Activated T-helper 2 cell treated with anti-CD3 and anti-CD28 coated beads, Interferon-gamma antibody, Interleukin-2, Interleukin-4, amounts not matched to agents 10 μg/mL and 5 μg/mL and 100 μg/mL, durations not matched to agents 14 hours and 24 hours and 36 hours (primary cell): ENCODE measurements around the gene TCTN2. TPM values are rescaled to one million over a fixed set of nuclear protein-coding genes. Genes with fewer than 3 reads are reported as not detected.

Experiments used
- DNase-seq: peaks from one replicate; pipeline ENCODE4 v3.0.0; 2021; ENCODE audit warnings: low spot score
- H3K27ac Mint-ChIP-seq: one replicate; pipeline ENCODE4 v1.8.0; 2021; ENCODE audit warnings: mixed read lengths
- H3K27me3 Mint-ChIP-seq: one replicate; pipeline ENCODE4 v1.8.0; 2021; ENCODE audit warnings: low read depth, mixed read lengths
- H3K36me3 Mint-ChIP-seq: one replicate; pipeline ENCODE4 v1.8.0; 2021; ENCODE audit warnings: low read depth, mixed read lengths
- H3K4me1 Mint-ChIP-seq: one replicate; pipeline ENCODE4 v1.8.0; 2021; ENCODE audit warnings: low read depth, mixed read lengths
- H3K4me3 Mint-ChIP-seq: one replicate; pipeline ENCODE4 v1.8.0; 2021; ENCODE audit warnings: low read depth, mild to moderate bottlenecking, moderate library complexity, mixed read lengths
- H3K9me3 Mint-ChIP-seq: one replicate; pipeline ENCODE4 v1.8.0; 2021; ENCODE audit warnings: mixed read lengths
- intact Hi-C: fragments of 100-400 bp; cut with micrococcal nuclease; formaldehyde crosslinking; loops from one replicate; pipeline ENCODE4 v1.15.1; 2023
- total RNA-seq: library from RNA; stranded (reverse); gene quantifications from 2 replicates; pipeline ENCODE4 v1.2.3, GENCODE V29; 2022

TCTN2 gene
- total RNA-seq, 1 donor from 2014 or later: 3.3 TPM

DNA sequence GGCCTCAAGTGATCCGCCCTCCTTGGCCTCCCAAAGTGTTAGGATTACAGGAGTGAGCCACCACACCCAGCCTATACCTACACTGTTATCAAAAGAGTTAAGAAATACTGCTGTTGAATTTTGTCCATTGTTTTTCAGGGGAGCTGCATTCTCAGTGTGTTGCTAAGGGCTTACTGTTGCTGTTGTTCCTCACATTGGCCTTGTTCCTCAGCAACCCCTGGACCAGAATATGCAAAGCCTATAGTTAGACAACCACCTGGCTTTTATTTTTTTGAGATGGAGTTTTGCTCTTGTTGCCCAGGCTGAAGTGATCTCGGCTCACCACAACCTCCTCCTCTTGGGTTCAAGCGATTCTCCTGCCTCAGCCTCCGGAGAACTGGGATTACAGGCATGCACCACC lies 36.6 kb downstream of the TCTN2 start:
- intact Hi-C loops: no loop called here
- no peaks in the 10 kb centered on the region for H3K9me3 Mint-ChIP-seq

DNA sequence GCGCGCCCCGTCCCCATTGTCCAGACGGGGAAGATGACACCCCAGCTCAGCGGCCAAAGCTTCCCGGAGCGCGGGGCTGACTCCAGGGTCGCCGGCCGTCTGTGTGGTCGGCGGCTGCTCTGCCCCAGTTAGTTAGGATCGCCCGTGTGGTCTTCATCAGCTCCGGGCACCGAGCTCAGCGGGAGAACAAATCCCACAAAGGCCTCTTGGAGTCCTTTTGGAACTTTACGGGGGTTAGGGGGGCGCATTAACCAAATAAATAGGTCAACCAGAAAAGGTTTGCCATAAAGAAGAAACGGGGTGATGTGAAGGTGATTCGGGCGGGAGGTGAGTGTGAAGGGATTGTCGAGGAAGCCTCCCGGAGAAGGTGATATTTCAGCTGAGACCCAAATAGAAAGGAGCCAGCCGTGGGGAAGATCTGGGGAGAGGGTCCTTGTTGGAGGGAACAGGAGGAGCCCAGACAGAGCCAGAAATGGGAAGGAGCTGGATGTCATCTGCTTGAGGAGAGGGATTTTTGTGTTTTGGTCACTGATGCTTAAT lies 41.9 kb downstream of the TCTN2 start:
- Mint-ChIP-seq H3K4me3 (peak overlapping the region; percentile 89), H3K9me3 (no peaks in the 10 kb centered on the region), H3K27ac (peak overlapping the region; percentile 88), H3K27me3 (no peaks in the 10 kb centered on the region), H3K4me1 (peaks cover 34% of the 10 kb centered on the region), H3K36me3 (peaks cover 35% of the 10 kb centered on the region)
- no peak for DNase-seq
- intact Hi-C loops: loop anchor here (1.0 to 10.0 kb wide), 6 partner anchors 52 to 478 kb away; partner anchors contain the start of genes CCDC92, DNAH10, EIF2B1 and GTF2H3

More for the DNA sequence above, 36.6 kb downstream of the TCTN2 start:
- no peak overlapping the region for H3K27ac Mint-ChIP-seq
- H3K4me1 Mint-ChIP-seq: peaks cover 6% of the 10 kb centered on the region
- H3K27me3 Mint-ChIP-seq: no peaks in the 10 kb centered on the region
- no peak overlapping the region for H3K4me3 Mint-ChIP-seq
- no peak for DNase-seq
- no peaks in the 10 kb centered on the region for H3K36me3 Mint-ChIP-seq

DNA sequence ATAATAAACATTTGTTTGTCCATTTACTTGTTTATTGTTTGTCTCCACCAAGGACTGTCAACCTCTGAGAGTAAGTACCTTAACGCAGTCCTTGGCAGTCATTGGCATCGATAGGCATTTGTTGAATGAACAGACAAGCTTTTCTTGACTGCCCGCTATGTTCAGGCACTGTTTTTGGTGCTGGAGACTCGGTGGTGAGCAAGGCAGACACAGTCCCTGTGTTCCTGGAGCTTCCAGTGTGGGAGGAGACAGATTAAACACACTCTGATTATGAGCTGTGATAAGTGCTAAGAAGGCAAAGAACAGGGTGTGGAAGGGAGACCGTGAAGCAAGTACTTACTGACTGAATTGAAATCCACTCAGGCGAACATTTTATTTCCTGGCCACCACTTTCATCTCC lies 42.5 kb downstream of the TCTN2 start:
- no peaks in the 10 kb centered on the region for H3K27me3 Mint-ChIP-seq
- H3K4me1 Mint-ChIP-seq: peaks cover 34% of the 10 kb centered on the region

DNA sequence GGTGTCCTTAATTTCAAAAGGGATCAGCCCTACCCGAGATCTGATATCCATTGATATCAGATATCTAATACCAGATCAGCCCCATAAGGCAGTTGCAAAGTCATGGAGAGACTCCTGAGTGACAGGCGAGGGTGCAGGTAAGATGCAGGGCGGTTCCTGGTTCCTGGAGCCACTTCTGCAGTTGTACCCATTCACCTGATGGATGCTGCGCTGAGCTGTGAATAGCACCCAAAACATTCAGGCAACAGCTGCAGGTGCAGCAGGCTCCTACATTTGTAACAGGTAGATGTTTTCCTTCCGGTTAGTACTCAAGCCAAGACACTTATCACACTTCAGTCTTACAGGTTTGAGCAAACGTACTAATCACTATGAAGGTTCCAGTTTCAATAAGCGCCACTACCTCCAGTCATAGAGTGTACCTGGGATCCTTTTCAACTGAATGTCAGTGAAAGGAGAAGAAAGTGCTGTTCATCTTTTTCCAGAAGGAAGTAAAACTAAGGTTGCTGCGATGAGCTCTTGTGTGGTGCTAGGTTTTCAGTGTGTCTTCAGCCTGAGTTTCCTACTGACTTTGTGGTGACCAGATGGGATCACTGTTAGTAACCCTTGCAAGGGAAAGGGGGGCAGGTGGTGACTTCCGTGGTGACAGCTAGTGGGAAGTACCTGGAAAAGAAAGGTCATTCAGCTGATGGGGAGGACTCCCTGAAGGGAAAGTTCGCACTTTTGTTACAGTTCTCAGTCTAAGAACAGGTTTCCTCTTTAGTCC lies 43.1 kb downstream of the TCTN2 start:
- H3K9me3 Mint-ChIP-seq: no peaks in the 10 kb centered on the region
- H3K4me1 Mint-ChIP-seq: peaks cover 35% of the 10 kb centered on the region
- intact Hi-C loops: loop anchor here (2.0 to 10.0 kb wide), 7 partner anchors 43 to 1207 kb away; partner anchors contain the start of genes CCDC92, DNAH10, MPHOSPH9 and MTRFR
- no peaks in the 10 kb centered on the region for H3K27me3 Mint-ChIP-seq
- H3K27ac Mint-ChIP-seq: peak overlapping the region; percentile 88
- H3K4me3 Mint-ChIP-seq: peak overlapping the region; percentile 89
- peak; percentile 18 for DNase-seq
- peaks cover 38% of the 10 kb centered on the region for H3K36me3 Mint-ChIP-seq

More for the DNA sequence above, 42.5 kb downstream of the TCTN2 start:
- intact Hi-C loops: loop anchor here (5.0 to 10.0 kb wide), 5 partner anchors 51 to 479 kb away; partner anchors contain the start of genes CCDC92, DNAH10, MPHOSPH9 and MTRFR
- Mint-ChIP-seq H3K4me3 (peak overlapping the region; percentile 89), H3K9me3 (no peaks in the 10 kb centered on the region), H3K27ac (peak overlapping the region; percentile 88), H3K36me3 (peaks cover 35% of the 10 kb centered on the region)
- DNase-seq: no peak

DNA sequence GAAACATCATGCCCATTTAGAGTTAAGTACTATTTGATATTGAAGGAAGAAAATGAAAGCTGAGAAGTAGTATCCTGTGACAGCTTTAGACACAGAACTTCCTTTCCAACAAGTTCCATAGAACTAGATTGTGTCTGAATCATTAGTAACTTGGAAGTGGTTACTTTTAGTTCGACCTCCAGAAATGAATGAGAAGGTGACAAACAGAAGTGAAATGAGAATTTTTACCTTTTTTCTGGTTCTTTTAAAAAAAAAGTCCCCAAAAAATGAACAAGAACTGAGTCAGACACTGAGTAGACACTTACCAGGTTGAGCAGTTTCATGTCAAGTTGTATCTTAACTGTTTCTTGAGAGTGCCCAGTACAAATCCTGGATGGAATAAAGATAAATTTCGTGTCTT lies 44.3 kb downstream of the TCTN2 start:
- DNase-seq: no peak
- intact Hi-C loops: loop anchor here (1.0 to 10.0 kb wide), 7 partner anchors 22 to 1206 kb away; partner anchors contain the start of genes DNAH10, MPHOSPH9, MTRFR and RILPL2
- Mint-ChIP-seq H3K9me3 (no peaks in the 10 kb centered on the region), H3K4me3 (peak overlapping the region; percentile 89), H3K27ac (peak overlapping the region; percentile 88), H3K27me3 (no peaks in the 10 kb centered on the region), H3K4me1 (peaks cover 47% of the 10 kb centered on the region), H3K36me3 (peaks cover 50% of the 10 kb centered on the region)

DNA sequence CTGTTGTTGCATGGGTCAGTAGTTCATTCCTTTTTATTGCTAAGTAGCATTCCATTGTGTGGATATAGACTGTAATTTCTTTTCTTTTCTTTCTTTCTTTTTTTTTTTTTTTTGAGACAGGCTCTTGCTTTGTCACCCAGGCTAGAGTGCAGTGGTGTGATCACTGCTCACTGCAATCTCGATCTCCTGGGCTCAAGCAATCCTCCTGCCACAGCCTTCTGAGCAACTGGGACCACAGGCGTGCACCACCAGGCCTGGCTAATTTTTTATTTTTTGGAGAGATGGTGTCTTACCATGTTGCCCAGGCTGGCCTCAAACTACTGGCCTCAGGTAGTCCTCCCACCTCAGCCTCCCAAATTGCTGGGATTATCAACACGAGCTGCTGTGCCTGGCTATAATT lies 46.4 kb downstream of the TCTN2 start:
- intact Hi-C loops: loop anchor here (5.0 to 10.0 kb wide), 4 partner anchors 47 to 1055 kb away; partner anchors contain the start of genes DNAH10, MPHOSPH9, MTRFR and RILPL2
- DNase-seq: no peak
- no peaks in the 10 kb centered on the region for H3K9me3 Mint-ChIP-seq
- H3K27ac Mint-ChIP-seq: peak overlapping the region; percentile 72
- H3K4me1 Mint-ChIP-seq: peaks cover 51% of the 10 kb centered on the region
- H3K4me3 Mint-ChIP-seq: no peak overlapping the region
- peaks cover 65% of the 10 kb centered on the region for H3K36me3 Mint-ChIP-seq
- no peaks in the 10 kb centered on the region for H3K27me3 Mint-ChIP-seq

DNA sequence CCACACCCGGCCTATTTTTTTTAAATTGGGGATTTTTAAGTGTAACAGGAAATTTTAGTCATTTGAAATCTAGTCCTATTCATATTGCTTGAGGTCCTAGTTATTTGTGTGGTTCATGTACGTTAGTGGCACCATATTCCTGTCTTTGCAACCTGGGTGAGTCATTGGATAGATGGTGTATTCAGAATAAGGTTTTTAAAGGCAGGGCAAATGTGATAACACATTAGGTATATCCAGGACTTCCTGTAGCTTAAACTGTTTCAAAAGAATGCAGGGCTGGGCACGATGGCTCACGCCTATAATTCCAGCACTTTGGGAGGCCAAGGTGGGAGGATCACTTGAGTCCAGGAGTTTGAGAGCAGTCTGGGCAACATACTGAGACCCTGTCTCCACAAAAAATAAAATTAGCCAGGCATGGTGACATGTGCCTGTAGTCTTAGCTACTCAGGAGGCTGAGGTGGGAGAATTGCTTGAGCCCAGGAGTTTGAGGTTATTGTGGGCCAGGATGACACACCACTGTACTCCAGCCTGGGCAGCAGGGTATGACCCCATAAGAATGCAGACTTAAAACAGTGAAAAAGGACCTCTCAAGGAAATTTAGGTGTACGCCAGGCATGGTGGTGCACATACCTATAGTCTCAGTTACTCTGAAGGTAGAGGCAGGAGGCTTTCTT lies 49.4 kb downstream of the TCTN2 start:
- H3K4me1 Mint-ChIP-seq: peaks cover 43% of the 10 kb centered on the region
- peak overlapping the region; percentile 88 for H3K27ac Mint-ChIP-seq
- H3K9me3 Mint-ChIP-seq: no peaks in the 10 kb centered on the region
- peaks cover 57% of the 10 kb centered on the region for H3K36me3 Mint-ChIP-seq
- H3K4me3 Mint-ChIP-seq: peak overlapping the region; percentile 64
- intact Hi-C loops: no loop called here
- H3K27me3 Mint-ChIP-seq: no peaks in the 10 kb centered on the region
- no peak for DNase-seq

DNA sequence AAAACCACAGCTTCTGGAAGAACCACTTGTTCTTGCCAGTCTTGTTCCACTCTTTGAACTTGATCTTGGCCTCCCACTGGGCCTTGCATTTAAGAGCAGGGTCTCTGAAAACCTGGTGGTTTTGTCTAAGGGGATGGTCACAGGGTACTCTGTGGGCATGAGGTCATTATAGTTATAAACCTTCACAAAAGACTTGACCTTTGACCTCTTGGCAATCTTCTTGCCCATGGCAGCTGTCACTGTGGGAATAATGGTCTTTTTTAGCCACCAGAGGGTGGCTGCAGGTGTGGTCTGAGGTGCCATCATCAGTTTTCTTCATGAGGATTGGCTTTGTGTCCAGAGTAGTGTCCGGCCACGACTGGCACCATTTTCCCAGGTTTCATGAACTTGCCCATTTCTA lies 50.3 kb downstream of the TCTN2 start:
- Mint-ChIP-seq H3K4me3 (no peak overlapping the region), H3K4me1 (peaks cover 45% of the 10 kb centered on the region), H3K9me3 (no peaks in the 10 kb centered on the region), H3K27ac (peak overlapping the region; percentile 67), H3K36me3 (peaks cover 61% of the 10 kb centered on the region), H3K27me3 (no peaks in the 10 kb centered on the region)
- DNase-seq: no peak
- intact Hi-C loops: no loop called here

DNA sequence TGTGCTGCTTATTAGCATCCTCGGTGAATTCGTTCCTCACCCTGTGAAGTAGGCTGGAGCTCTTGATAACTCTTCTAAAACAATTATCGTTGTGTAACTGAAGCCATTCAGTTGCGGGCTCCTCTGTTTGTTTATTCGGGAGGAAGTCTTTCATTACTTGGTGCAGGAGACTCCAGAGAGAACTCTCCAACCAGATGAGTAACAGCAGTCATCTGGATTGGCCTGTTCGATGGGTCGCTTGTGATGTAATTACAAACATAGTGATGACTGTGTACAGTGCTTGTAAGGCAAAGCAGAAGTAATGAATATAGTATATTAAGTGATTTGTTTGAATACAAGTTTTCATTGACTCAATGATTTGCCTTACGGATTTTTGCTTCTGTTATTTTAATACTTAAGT lies 52.1 kb downstream of the TCTN2 start:
- H3K36me3 Mint-ChIP-seq: peaks cover 66% of the 10 kb centered on the region
- no peaks in the 10 kb centered on the region for H3K9me3 Mint-ChIP-seq
- H3K4me1 Mint-ChIP-seq: peaks cover 40% of the 10 kb centered on the region
- no peak overlapping the region for H3K27ac Mint-ChIP-seq
- H3K27me3 Mint-ChIP-seq: no peaks in the 10 kb centered on the region
- intact Hi-C loops: no loop called here
- H3K4me3 Mint-ChIP-seq: no peak overlapping the region
- DNase-seq: no peak

DNA sequence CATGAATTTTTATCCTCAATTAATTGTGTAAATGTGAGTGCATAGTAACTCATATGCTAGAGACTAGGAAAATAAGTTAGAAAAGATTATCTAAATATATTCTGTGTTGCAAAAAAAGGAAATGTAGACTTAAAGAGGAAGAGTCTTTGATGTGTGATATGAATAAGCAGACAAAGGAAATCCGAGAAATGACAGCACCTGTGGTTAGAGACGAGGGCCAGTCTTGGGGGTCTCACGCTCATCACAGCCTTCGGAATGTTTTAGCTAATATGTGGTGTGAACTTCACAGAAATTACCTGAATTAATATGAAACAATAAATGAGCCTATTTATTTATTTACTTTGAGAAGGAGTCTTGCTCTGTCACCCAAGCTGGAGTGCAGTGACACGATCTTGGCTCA lies 52.9 kb downstream of the TCTN2 start:
- Mint-ChIP-seq H3K27ac (peak overlapping the region; percentile 49), H3K27me3 (no peaks in the 10 kb centered on the region), H3K9me3 (no peaks in the 10 kb centered on the region), H3K36me3 (peaks cover 73% of the 10 kb centered on the region), H3K4me1 (peaks cover 44% of the 10 kb centered on the region), H3K4me3 (no peak overlapping the region)
- intact Hi-C loops: no loop called here
- no peak for DNase-seq

DNA sequence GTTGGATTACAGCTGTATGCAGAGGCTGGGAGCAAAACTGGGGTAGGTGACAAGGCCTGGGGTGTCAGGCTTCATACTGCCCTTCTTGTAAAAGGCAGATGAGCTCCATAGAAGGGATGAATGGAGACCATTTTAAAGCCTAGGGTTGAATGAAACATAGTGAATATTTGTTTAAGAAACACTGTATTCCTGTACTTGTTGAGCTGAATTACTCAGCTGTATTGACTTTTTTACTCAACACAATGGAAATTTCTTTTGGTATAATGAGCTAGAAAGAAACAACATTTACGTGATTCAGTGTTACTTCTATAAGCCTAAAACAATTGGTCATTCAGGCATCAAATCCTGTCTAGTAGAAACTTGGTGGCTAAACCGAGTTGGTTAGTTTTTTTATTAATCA lies 55.3 kb downstream of the TCTN2 start:
- H3K27me3 Mint-ChIP-seq: no peaks in the 10 kb centered on the region
- H3K4me1 Mint-ChIP-seq: peaks cover 25% of the 10 kb centered on the region
- no peak for DNase-seq
- no peak overlapping the region for H3K4me3 Mint-ChIP-seq
- H3K9me3 Mint-ChIP-seq: no peaks in the 10 kb centered on the region
- intact Hi-C loops: no loop called here
- H3K27ac Mint-ChIP-seq: peak overlapping the region; percentile 64
- peaks cover 70% of the 10 kb centered on the region for H3K36me3 Mint-ChIP-seq

DNA sequence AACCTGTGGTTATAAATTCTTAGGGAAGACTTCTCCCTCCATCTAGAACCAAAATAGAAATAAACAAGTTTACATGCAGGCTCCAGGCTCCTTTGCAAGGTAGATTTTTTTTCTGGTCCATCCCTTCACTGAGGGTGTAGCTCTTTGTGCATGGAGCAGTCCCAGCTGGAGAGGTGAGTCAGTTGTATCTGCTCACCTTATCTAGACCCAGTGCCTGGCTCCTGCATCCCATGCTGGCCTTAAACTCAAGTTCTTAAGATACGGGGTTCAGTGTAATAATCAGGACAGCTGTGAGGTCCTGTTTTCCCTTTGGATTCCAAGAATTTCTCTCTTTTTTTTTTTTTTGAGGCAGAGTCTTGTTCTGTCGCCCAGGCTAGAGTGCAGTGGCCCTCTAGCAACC lies 56.0 kb downstream of the TCTN2 start:
- Mint-ChIP-seq H3K9me3 (no peaks in the 10 kb centered on the region), H3K4me3 (no peak overlapping the region), H3K4me1 (peaks cover 22% of the 10 kb centered on the region), H3K27me3 (no peaks in the 10 kb centered on the region), H3K27ac (peak overlapping the region; percentile 39), H3K36me3 (peaks cover 74% of the 10 kb centered on the region)
- no peak for DNase-seq
- intact Hi-C loops: no loop called here
